ENCODE results near the gene MED12L.

Gene MED12L

GRCh38 chr3:151428386-151428785, 342.9 kb downstream of the MED12L start:
- no peaks in the 10 kb centered on the region for H3K27me3 ChIP-seq (replicated peaks; ENCODE audit: insufficient read depth, low read length)
- no peak overlapping the region for H2AFZ ChIP-seq (ENCODE audit: low read length)
- no peaks in the 10 kb centered on the region for H3K79me2 ChIP-seq (ENCODE audit: low read length)
- H3K27ac ChIP-seq (ENCODE audit: low read length), result no peak overlapping the region
- H3K4me1 ChIP-seq (ENCODE audit: low read length), result no peaks in the 10 kb centered on the region; the same call in 1 of the 2 replicates
- H3K9me3 ChIP-seq (replicated peaks; ENCODE audit: insufficient read depth, low read length), result no peaks in the 10 kb centered on the region
- H3K9me2 ChIP-seq (replicated peaks; ENCODE audit: insufficient read depth, low read length), result no peaks in the 10 kb centered on the region
- no peaks in the 10 kb centered on the region for H3K36me3 ChIP-seq (replicated peaks; ENCODE audit: insufficient read depth, low read length)
- H3K4me3 ChIP-seq (ENCODE audit: low read length), result no peak overlapping the region
- DNase-seq, result no peak
- H3F3A ChIP-seq (ENCODE audit: insufficient read depth, low read length), result no peaks in the 10 kb centered on the region
- no peak overlapping the region for H3K9ac ChIP-seq (ENCODE audit: low read length)
- no peaks in the 10 kb centered on the region for H4K20me1 ChIP-seq (ENCODE audit: insufficient read depth, low read length)
- TF ChIP-seq CTCF (IDR thresholded peaks at IDR 0.05; ENCODE audit: low read length), result no peak
- TF ChIP-seq EZH2phosphoT487 (IDR thresholded peaks at IDR 0.05; ENCODE audit: low read length), result no peak
- TF ChIP-seq EZH2 (optimal IDR thresholded peaks at IDR 0.05; ENCODE audit: low read depth, low read length), result no peak
- H3K4me2 ChIP-seq (ENCODE audit: low read depth, low read length), result no peak overlapping the region

GRCh38 chr3:151430821-151431484, 345.5 kb downstream of the MED12L start:
- Histone ChIP-seq H2AFZ (ENCODE audit: low read length) (no peak overlapping the region), H3K4me1 (ENCODE audit: low read length) (no peaks in the 10 kb centered on the region; the same call in 1 of the 2 replicates), H3K4me3 (ENCODE audit: low read length) (no peak overlapping the region), H4K20me1 (ENCODE audit: insufficient read depth, low read length) (no peaks in the 10 kb centered on the region), H3K9me2 (replicated peaks; ENCODE audit: insufficient read depth, low read length) (no peaks in the 10 kb centered on the region), H3K27me3 (replicated peaks; ENCODE audit: insufficient read depth, low read length) (no peaks in the 10 kb centered on the region), H3K36me3 (replicated peaks; ENCODE audit: insufficient read depth, low read length) (no peaks in the 10 kb centered on the region), H3K9me3 (replicated peaks; ENCODE audit: insufficient read depth, low read length) (no peaks in the 10 kb centered on the region), H3K4me2 (ENCODE audit: low read depth, low read length) (no peak overlapping the region), H3K27ac (ENCODE audit: low read length) (no peak overlapping the region), H3K9ac (ENCODE audit: low read length) (no peak overlapping the region), H3F3A (ENCODE audit: insufficient read depth, low read length) (no peaks in the 10 kb centered on the region), H3K79me2 (ENCODE audit: low read length) (no peaks in the 10 kb centered on the region)
- TF ChIP-seq EZH2phosphoT487 (IDR thresholded peaks at IDR 0.05; ENCODE audit: low read length) (no peak), CTCF (IDR thresholded peaks at IDR 0.05; ENCODE audit: low read length) (no peak), EZH2 (optimal IDR thresholded peaks at IDR 0.05; ENCODE audit: low read depth, low read length) (no peak)
- no peak for DNase-seq

GRCh38 chr3:151431940-151432339, 346.5 kb downstream of the MED12L start:
- H3K36me3 ChIP-seq (replicated peaks; ENCODE audit: insufficient read depth, low read length), result no peaks in the 10 kb centered on the region
- no peak overlapping the region for H3K4me2 ChIP-seq (ENCODE audit: low read depth, low read length)
- DNase-seq, result no peak
- TF ChIP-seq EZH2 (optimal IDR thresholded peaks at IDR 0.05; ENCODE audit: low read depth, low read length) (no peak), CTCF (IDR thresholded peaks at IDR 0.05; ENCODE audit: low read length) (no peak), EZH2phosphoT487 (IDR thresholded peaks at IDR 0.05; ENCODE audit: low read length) (no peak)
- H3K9ac ChIP-seq (ENCODE audit: low read length), result no peak overlapping the region
- no peaks in the 10 kb centered on the region for H3K9me2 ChIP-seq (replicated peaks; ENCODE audit: insufficient read depth, low read length)
- no peak overlapping the region for H3K4me3 ChIP-seq (ENCODE audit: low read length)
- no peaks in the 10 kb centered on the region for H3K27me3 ChIP-seq (replicated peaks; ENCODE audit: insufficient read depth, low read length)
- H3F3A ChIP-seq (ENCODE audit: insufficient read depth, low read length), result no peaks in the 10 kb centered on the region
- no peak overlapping the region for H3K27ac ChIP-seq (ENCODE audit: low read length)
- H3K9me3 ChIP-seq (replicated peaks; ENCODE audit: insufficient read depth, low read length), result no peaks in the 10 kb centered on the region
- H4K20me1 ChIP-seq (ENCODE audit: insufficient read depth, low read length), result no peaks in the 10 kb centered on the region
- H2AFZ ChIP-seq (ENCODE audit: low read length), result no peak overlapping the region
- no peaks in the 10 kb centered on the region for H3K79me2 ChIP-seq (ENCODE audit: low read length)
- H3K4me1 ChIP-seq (ENCODE audit: low read length), result no peaks in the 10 kb centered on the region
